Lower leg skin (tissue), 4 donors: ENCODE measurements around the gene PPP2R3A. TPM values are rescaled to one million over a fixed set of nuclear protein-coding genes. Genes with fewer than 3 reads are reported as not detected.

Experiments
- DNase-seq, 2 donors: peaks; one replicate each; pipeline ENCODE4 v3.0.0-alpha.2; 2019; ENCODE audit warnings: low spot score in 2 of 2
- H3K4me3 ChIP-seq: fragments of 200-600 bp; sonication (generic); 2 replicates; pipeline ENCODE4 v1.5.1; 2017; ENCODE audit warnings: mild to moderate bottlenecking, low read depth; ENCODE audit not compliant: poor library complexity, severe bottlenecking
- CTCF ChIP-seq, 3 donors: fragments of 450-650 bp; IDR thresholded peaks; one replicate each; pipeline ENCODE4 v1.5.1; 2016; ENCODE audit warnings: antibody characterized with exemption in 3 of 3, mild to moderate bottlenecking in 3 of 3, moderate library complexity in 2 of 3
- POLR2A ChIP-seq, 2 donors: fragments of 450-650 bp; IDR thresholded peaks; one replicate each; pipeline ENCODE4 v1.6.1; 2016 to 2017; ENCODE audit warnings: antibody characterized with exemption in 2 of 2, mild to moderate bottlenecking in 1 of 2, moderate library complexity in 1 of 2
- WGBS, 2 donors: methylation state at CpG; one replicate each; pipeline ENCODE4 v1.1.5; 2018; 5-methylcytosine and 5-hydroxymethylcytosine counted together
- intact Hi-C: fragments of 100-400 bp; cut with DNase I; formaldehyde crosslinking; loops from one replicate; pipeline ENCODE4 v1.15.0; 2023; ENCODE audit warnings: low total_unique reads
- total RNA-seq, 4 donors: library from RNA; depleted of rRNA; stranded (reverse); fragments of >200 nt; gene quantifications; one replicate each; pipeline ENCODE4 v1.1.0, GENCODE V29; 2016

Gene PPP2R3A
- total RNA-seq, 4 donors from 2014 or later, result 36.8 to 39.7 (median 38.5) TPM

DNA sequence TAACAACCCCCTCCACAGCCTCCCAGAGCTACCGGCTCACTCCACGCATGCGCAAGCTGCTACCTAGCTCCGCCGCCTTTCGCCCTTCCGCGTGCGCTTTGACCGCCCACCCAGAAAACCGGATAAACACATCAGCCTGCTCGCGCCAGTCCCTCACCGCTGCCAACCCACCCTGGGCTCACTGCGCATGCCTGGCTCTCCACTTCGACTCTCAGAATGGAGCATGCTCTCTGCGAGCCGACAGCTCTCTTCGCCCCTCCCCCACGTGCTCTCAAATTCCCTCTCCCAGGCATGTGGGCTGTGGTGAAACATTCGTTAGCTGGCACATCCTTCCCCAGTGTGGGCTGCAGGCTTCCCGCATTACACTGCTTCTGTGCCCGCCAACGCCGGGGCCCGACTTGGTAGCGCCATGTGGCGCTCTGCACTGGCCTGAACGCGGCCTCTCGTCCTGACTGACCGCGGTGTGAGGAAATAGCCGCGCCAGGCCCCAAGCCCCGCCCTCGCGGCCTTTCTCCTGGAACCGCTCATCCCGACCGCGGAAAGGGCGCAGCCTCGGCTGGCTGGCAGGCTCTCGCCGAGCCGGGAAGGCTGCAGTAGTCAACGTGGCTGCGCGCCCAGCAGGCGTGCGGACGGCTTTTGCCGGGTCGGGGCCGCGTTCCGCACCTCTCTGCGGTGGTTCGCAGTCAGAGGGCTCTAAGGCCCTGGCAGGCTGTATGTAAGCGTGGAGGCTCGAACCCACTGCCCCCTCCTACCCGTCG lies 231.1 kb downstream of the PPP2R3A start:
- intact Hi-C loops, result no loop called here
- peak in 1 of 3 donors; percentile 17 for TF ChIP-seq CTCF (IDR thresholded peaks at IDR 0.05)
- no peak for TF ChIP-seq POLR2A (IDR thresholded peaks at IDR 0.05)
- peak overlapping the region; percentile 25 for H3K4me3 ChIP-seq
- peak; percentile 99 to 100 for DNase-seq
- WGBS, 2 donors, result 1% methylated on average over 43 to 45 of the region's 64 CpGs

DNA sequence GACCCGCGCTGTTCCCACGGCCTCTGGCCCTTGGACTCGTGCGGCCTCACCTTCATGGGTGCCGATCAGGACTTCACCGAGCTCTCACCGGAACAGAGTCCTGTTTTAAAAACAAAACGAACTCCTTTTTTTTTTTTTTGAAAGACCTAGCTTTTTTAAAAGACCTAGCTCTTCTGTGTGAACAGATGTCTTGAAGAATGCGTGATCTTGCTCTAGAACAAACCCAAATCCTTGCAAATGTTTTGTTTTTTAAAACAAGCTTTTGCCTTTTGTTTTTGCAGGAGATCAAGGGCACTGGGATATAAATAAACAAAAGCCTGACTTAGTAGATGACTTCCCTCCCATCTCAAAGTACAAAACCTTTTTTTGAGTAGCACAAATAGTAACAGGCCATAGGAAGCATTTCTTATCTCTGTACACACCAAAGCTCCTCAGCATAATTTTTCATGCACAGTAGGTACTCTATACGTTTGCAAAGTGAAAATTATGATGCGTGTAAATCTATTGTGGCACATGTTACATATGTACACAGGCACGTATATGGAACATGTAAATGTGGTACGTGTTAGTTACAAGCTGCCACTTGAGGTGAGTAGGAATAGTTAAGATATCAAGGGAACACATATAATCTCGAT lies 231.7 kb downstream of the PPP2R3A start:
- 17 to 18% methylated on average over 15 of the region's 15 CpGs for WGBS, 2 donors
- no peak for DNase-seq
- intact Hi-C loops, result no loop called here
- no peak for TF ChIP-seq POLR2A (IDR thresholded peaks at IDR 0.05)
- TF ChIP-seq CTCF (IDR thresholded peaks at IDR 0.05), result no peak
- H3K4me3 ChIP-seq, result peak overlapping the region; percentile 25

Other genes with a start within 250 kb of the PPP2R3A start
- gene MSL2, start 230.6 kb downstream of the PPP2R3A start, total RNA-seq, result 10 to 100 TPM; 26.9 to 38.0 (median 30.4) TPM